Bladder microvascular endothelial cell (primary cell): ENCODE results near the gene URGCP. TPM values are rescaled to one million over a fixed set of nuclear protein-coding genes. Genes with fewer than 3 reads are reported as not detected.

Source experiments
- total RNA-seq: library from RNA; depleted of rRNA; stranded (reverse); fragments of >200 nt; gene quantifications from 2 replicates; pipeline ENCODE4 v1.2.3, GENCODE V29; 2014

URGCP gene, protein sequence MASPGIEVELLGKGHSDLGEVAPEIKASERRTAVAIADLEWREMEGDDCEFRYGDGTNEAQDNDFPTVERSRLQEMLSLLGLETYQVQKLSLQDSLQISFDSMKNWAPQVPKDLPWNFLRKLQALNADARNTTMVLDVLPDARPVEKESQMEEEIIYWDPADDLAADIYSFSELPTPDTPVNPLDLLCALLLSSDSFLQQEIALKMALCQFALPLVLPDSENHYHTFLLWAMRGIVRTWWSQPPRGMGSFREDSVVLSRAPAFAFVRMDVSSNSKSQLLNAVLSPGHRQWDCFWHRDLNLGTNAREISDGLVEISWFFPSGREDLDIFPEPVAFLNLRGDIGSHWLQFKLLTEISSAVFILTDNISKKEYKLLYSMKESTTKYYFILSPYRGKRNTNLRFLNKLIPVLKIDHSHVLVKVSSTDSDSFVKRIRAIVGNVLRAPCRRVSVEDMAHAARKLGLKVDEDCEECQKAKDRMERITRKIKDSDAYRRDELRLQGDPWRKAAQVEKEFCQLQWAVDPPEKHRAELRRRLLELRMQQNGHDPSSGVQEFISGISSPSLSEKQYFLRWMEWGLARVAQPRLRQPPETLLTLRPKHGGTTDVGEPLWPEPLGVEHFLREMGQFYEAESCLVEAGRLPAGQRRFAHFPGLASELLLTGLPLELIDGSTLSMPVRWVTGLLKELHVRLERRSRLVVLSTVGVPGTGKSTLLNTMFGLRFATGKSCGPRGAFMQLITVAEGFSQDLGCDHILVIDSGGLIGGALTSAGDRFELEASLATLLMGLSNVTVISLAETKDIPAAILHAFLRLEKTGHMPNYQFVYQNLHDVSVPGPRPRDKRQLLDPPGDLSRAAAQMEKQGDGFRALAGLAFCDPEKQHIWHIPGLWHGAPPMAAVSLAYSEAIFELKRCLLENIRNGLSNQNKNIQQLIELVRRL
- total RNA-seq, result 18.1 and 29.3 TPM in 2 replicates

DNA sequence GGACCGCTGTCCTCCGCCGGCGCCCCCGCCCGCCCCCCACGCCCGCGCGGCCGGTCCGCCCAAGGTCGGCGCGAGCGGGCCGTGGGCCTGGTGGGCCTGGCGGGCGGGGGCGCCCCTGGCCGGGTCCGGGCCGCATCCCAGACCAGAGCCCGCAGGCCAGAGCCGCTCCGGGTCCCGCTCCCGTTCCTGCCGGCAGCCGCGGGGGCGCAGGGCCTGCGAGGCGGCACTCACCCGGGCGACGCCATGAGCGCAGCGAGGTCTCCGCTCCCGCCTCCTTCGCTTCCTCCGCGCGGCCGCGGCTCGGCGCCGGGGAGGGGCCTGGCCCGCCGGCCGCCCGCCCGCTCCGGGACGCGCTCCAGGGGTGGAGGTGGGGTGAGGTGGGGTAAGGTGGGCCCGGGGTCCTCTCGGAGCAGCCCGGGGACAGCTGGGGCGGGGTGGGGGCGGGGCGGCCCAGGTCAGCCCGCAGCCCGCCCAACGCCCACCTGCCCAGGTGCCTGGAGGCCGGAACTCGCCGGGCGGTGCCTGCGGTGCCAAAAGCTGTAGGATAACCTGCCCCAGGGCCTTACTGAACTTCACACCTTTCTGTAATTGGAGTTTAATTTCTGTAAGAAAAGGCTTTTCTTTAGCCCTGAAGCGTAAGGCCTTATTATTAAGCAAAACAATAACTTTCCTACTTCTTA is at the start of gene URGCP:
TSS of gene URGCP (minus strand) at position 266 of the 680 bp plus-strand sequence. CDS start at position 245, 21 bp downstream.

GRCh38 chr7:43925984-43926797 is 19.8 kb upstream of the URGCP start, which contains the start of gene UBE2D4:
TSS of gene UBE2D4 (plus strand) at chr7:43926436. CDS start at chr7:43926533, 97 bp downstream.

DNA sequence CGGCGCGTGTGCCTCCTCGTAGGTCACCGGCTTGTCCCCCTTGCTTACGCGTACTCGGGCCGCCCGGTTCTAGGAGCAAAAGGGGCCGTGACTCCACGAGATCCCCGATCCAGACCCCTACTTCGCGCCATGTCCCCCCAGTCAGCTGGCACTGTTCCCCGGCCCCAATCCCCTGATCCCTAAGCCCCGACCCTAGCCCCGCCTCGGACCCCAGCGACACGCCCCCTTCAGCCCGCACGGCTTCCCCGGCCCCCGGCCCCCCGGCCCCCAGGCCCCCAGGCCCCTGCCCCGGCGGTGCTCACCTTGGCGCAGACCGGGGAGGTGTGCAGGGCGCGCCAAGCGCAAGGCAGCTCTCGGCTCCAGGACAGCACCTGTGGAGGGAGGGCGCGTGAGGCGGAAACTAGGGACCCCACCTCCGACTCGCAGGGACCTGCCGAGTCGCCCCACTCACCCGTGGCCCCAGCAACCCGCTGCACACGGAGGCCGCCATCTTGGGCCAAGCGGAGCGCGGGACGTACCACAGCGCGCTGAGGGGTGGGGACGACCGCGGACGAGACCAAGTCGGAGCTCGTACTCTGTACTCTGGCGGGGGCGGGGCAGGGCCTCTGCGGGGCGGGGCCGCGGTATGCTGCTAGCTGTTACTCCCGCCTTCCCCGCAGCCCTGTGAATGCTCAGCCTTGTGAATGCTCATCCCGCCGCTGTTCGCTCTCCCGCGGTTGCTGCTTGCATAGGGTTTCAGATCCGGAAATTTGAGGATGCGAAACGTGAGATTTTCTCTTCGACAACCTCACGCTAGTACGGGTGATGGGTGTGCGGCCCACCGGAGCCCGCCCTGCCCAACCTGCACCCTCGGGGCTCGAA is 37.2 kb downstream of the URGCP start, which contains the start of gene MRPS24:
TSS of gene MRPS24 (minus strand) at position 512 of the 861 bp plus-strand sequence. CDS start at position 490, 22 bp downstream.

Other genes starting within 250 kb of the URGCP start
- gene COA1, start 177.1 kb downstream of the URGCP start, total RNA-seq, result 22.2 and 44.0 TPM in 2 replicates
- gene BLVRA, start 147.9 kb downstream of the URGCP start, total RNA-seq, result 19.4 and 20.9 TPM in 2 replicates
- gene MRPS24, start 37.1 kb downstream of the URGCP start, total RNA-seq, result 48.3 and 61.4 TPM in 2 replicates
- gene UBE2D4, start 19.8 kb upstream of the URGCP start, total RNA-seq, result 4.7 and 9.1 TPM in 2 replicates
- not detected in 2 replicates for gene SPDYE1, start 91.3 kb upstream of the URGCP start, total RNA-seq
- 82.6 and 159 TPM in 2 replicates for gene DBNL, start 138.1 kb upstream of the URGCP start, total RNA-seq
- gene PGAM2, start 159.0 kb upstream of the URGCP start, total RNA-seq, result not detected in 2 replicates
- gene POLM, start 175.9 kb upstream of the URGCP start, total RNA-seq, result 5.2 and 9.4 TPM in 2 replicates
- gene AEBP1, start 197.7 kb upstream of the URGCP start, total RNA-seq, result 1.3 and 27.3 TPM in 2 replicates
- gene POLD2, start 217.0 kb upstream of the URGCP start, total RNA-seq, result 59.3 and 60.7 TPM in 2 replicates
- gene MYL7, start 234.7 kb upstream of the URGCP start, total RNA-seq, result not detected in 2 replicates